ENCODE measurements around the gene SLC41A1.

- TF ChIP-seq CTCF (IDR thresholded peaks at IDR 0.05): no peak
- TF ChIP-seq POLR2A (IDR thresholded peaks at IDR 0.05): no peak
- no peak for TF ChIP-seq EP300 (IDR thresholded peaks at IDR 0.05; ENCODE audit: low read depth)
Observed at GRCh38 chr1:205842229-205842628, 29.2 kb upstream of the SLC41A1 start.
